Prostate gland (tissue), 2 donors: ENCODE data around the gene DNMT3L.
"Not testable (repeated sequence)": the region's sequence is repeated elsewhere in the genome, so short reads cannot be mapped to it uniquely, and the experiment has no call there.

Source experiments
- POLR2A ChIP-seq: fragments of 450-650 bp; IDR thresholded peaks from one replicate; pipeline ENCODE4 v1.6.1; 2016; ENCODE audit warnings: antibody characterized with exemption, mild to moderate bottlenecking
- POLR2AphosphoS5 ChIP-seq: sonication (generic); formaldehyde crosslinking; IDR thresholded peaks from one replicate; pipeline ENCODE4 v1.6.1; 2017; ENCODE audit warnings: antibody characterized with exemption
- TF ChIP-seq, protein P1 (sequence below), 4 experiments: fragments of 200-600 bp in 2 of 4; fragments of 450-650 bp in 2 of 4; sonication (generic) in 2 of 4; IDR thresholded peaks; 1 replicate in 3 of 4; 2 replicates in 1 of 4; pipeline ENCODE4 v1.5.1; 2016 to 2019; ENCODE audit warnings: antibody characterized with exemption in 4 of 4, mild to moderate bottlenecking in 2 of 4, moderate library complexity in 2 of 4

DNA sequence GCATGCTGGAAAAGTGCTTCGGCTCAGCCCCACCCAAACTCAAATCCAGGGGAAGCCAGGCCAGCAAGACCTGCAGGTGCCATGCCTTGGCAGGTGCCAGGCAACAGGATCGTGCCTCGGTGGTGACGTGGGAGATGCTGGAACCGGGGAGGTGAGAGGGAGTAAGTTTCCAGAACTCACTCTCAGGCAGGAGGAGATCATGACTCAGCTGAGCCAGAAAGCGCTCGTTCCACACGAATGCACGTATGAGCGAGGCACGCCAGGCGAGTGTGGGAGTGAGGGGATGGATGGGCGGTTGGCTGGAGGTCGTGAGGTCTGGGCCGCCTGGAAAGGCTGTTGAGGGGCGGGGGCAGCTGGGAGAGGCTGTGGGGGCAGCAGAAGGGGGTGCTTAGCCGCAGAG lies 13.8 kb downstream of the DNMT3L start:
- TF ChIP-seq, protein P1, sequence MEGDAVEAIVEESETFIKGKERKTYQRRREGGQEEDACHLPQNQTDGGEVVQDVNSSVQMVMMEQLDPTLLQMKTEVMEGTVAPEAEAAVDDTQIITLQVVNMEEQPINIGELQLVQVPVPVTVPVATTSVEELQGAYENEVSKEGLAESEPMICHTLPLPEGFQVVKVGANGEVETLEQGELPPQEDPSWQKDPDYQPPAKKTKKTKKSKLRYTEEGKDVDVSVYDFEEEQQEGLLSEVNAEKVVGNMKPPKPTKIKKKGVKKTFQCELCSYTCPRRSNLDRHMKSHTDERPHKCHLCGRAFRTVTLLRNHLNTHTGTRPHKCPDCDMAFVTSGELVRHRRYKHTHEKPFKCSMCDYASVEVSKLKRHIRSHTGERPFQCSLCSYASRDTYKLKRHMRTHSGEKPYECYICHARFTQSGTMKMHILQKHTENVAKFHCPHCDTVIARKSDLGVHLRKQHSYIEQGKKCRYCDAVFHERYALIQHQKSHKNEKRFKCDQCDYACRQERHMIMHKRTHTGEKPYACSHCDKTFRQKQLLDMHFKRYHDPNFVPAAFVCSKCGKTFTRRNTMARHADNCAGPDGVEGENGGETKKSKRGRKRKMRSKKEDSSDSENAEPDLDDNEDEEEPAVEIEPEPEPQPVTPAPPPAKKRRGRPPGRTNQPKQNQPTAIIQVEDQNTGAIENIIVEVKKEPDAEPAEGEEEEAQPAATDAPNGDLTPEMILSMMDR (IDR thresholded peaks at IDR 0.05) = not testable (repeated sequence)
- not testable (repeated sequence) for TF ChIP-seq POLR2A, POLR2AphosphoS5
